GM19324 (cell line): ENCODE data around the gene KRT8.
"Not testable (repeated sequence)": the region's sequence is repeated elsewhere in the genome, so short reads cannot be mapped to it uniquely, and the experiment has no call there.

Source experiments
- ATAC-seq: cut with Tn5 transposase; IDR thresholded peaks from one replicate; pipeline ENCODE4 v1.9.1; 2021; ENCODE audit warnings: mild to moderate bottlenecking, moderate library complexity; ENCODE audit not compliant: unreplicated experiment, low FRiP score

KRT8 gene

DNA sequence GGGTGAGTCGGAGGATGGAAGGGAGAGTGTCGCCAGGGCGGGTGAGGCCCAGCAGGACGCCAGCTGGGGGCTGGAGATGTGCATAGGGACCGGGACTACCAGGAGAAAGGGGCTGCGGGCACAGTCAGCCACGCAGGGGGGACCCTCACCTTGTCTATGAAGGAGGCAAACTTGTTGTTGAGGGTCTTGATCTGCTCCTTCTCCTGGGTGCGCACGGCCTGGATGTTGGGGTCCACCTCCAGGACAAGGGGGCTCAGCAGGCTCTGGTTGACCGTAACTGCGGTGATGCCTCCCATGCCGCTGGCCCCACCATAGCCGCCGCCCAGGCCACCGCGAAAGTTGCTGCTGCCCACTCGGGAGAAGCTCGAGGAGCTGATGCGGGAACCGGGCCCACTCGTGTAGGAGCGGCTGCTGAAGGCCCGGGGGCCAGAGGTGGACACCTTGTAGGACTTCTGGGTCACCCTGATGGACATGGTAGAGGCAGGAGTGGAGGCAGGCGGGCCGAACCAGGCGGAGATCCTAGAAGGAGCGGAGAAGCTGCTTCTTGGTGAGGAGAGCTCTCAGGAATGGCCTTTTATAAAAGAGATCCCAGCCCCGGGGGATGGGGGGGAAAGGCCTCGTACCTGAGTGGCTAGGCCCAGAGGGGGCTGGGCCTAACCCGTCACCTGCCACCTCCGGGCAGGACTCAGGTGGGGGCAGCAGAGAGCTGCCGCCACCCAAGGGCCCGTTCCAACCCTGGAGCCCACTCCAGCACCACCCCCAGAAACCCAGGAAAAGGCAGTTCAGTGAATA, at the start of gene KRT8:
Gene KRT8, minus strand, starts transcription at position 568 of the 792 bp plus-strand sequence. Its CDS starts 95 bp downstream, at position 473.
- not testable (repeated sequence) for ATAC-seq

- ATAC-seq: no peak
Observed at GRCh38 chr12:52953181-52953841, 48.4 kb upstream of the KRT8 start.

DNA sequence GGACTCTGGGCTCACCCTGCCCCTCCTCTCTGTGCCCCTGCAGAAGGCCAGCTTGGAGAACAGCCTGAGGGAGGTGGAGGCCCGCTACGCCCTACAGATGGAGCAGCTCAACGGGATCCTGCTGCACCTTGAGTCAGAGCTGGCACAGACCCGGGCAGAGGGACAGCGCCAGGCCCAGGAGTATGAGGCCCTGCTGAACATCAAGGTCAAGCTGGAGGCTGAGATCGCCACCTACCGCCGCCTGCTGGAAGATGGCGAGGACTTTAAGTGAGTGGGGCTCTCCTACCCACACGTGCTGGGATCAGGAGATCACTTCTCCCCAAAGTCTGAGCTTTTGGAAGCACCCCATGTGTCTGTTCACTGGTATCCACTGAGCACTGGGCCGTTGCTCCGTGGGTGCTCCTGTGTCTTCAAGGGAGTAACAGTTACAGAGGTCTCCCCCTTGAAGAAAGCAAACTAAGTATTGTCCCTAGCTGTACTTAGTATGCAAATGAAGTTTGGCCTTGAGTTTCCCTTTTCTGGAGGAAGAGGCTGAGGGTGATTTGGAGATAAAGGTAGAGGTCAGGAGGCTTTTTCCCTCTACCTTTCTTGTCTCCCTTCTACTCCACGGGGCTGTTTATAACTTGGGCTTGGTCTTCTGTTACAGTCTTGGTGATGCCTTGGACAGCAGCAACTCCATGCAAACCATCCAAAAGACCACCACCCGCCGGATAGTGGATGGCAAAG, 47.4 kb upstream of the KRT8 start:
- ATAC-seq: no peak

GRCh38 chr12:52951640-52952039, 46.8 kb upstream of the KRT8 start:
- ATAC-seq: no peak

- ATAC-seq: no peak
Observed at GRCh38 chr12:52951126-52951525, 46.2 kb upstream of the KRT8 start.

GRCh38 chr12:52950553-52950952, 45.7 kb upstream of the KRT8 start:
- ATAC-seq: no peak

- no peak for ATAC-seq
Observed at GRCh38 chr12:52949413-52950331, 44.8 kb upstream of the KRT8 start.

- ATAC-seq: no peak
Observed at GRCh38 chr12:52947738-52948423, 43.0 kb upstream of the KRT8 start.

DNA sequence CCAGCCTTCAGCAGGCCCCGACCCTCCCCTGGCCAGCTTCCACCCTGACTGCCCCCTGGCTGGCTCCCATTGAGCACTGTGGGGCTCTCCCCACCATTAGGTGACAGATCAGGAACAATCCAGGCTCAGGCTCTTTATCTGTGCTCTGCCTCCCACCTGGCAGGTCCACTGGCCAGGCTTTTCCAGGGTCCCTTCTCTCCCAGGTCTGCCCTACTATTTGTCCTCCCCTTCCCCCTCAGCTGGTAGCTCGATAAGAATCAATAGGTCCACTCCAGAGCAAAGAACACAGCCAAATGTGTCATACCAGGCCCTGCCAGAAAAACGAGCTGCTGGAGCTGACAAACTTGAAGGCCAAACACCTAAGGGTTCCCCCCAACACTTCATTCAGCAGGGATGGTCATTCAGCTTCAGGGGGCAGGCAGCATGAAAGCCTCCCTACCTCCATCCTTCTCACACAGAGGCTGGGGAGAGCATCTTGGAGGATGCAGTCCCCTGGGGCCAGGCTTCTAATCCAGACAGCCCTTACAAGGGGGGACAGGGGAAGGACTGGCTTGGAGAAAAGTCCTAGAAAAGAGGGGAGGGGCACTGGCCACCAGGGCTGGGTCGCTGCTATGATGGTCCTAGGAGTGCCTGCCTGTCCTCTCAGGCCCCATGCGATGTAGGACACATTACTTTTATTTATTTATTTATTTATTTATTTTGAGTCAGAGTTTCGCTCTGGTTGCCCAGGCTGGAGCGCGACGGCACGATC, 42.1 kb upstream of the KRT8 start:
- no peak for ATAC-seq

GRCh38 chr12:52946334-52946733, 41.5 kb upstream of the KRT8 start:
- ATAC-seq: no peak

- no peak for ATAC-seq
Observed at GRCh38 chr12:52945389-52946232, 40.7 kb upstream of the KRT8 start.

GRCh38 chr12:52944683-52945388, 40.0 kb upstream of the KRT8 start:
- ATAC-seq: no peak

- ATAC-seq: no peak
Observed at GRCh38 chr12:52942901-52943181, 38.0 kb upstream of the KRT8 start.

GRCh38 chr12:52942066-52942900, 37.4 kb upstream of the KRT8 start:
- no peak for ATAC-seq

DNA sequence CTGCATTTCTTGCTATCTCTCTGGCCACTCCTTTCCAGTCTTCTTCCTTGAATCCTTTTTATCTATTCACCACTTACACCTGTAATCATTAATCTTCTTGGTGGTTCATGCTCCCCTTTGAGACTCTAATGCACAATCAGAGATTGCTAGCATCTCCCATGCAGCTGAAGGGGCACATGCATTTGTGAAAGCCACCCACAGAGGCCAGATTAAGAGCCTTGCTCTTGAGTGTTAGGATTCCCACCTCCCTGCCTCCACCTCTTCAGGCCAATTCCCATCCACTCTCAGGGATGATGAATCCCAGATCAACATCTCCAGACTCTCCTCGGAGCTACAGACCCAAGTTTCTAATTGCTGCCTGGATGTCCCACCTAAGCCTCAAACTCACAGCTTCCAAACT, 24.7 kb upstream of the KRT8 start:
- no peak for ATAC-seq

- ATAC-seq: no peak
Observed at GRCh38 chr12:52927964-52928363, 23.1 kb upstream of the KRT8 start.
